Stomach smooth muscle (tissue), 2 donors: ENCODE data around the gene KLHL35.
"Not testable (repeated sequence)": the region's sequence is repeated elsewhere in the genome, so short reads cannot be mapped to it uniquely, and the experiment has no call there.

Source experiments
- H3K27ac ChIP-seq: one replicate; pipeline ENCODE4 v1.7.0; 2013; ENCODE audit warnings: mild to moderate bottlenecking, low read length, inconsistent platforms
- H3K27me3 ChIP-seq, 2 donors: one replicate each; pipeline ENCODE4 v1.7.0; 2013; ENCODE audit warnings: low read length in 2 of 2; ENCODE audit not compliant: insufficient read depth in 2 of 2, control insufficient read depth in 1 of 2
- H3K36me3 ChIP-seq, 2 donors: one replicate each; pipeline ENCODE4 v1.7.0; 2013; ENCODE audit warnings: low read length in 2 of 2; ENCODE audit not compliant: control insufficient read depth in 2 of 2, insufficient read depth in 2 of 2
- H3K4me1 ChIP-seq: one replicate; pipeline ENCODE4 v1.7.0; 2013; ENCODE audit warnings: low read length; ENCODE audit not compliant: control insufficient read depth, insufficient read depth
- H3K4me3 ChIP-seq, 2 donors: one replicate each; pipeline ENCODE4 v1.7.0; 2013; ENCODE audit warnings: low read length in 2 of 2
- H3K9ac ChIP-seq, 2 donors: one replicate each; pipeline ENCODE4 v1.7.0; 2013; ENCODE audit warnings: low read length in 2 of 2, mild to moderate bottlenecking in 1 of 2
- H3K9me3 ChIP-seq, 2 donors: one replicate each; pipeline ENCODE4 v1.7.0; 2013; ENCODE audit warnings: low read length in 2 of 2; ENCODE audit not compliant: control insufficient read depth in 2 of 2
- donor health status: healthy.
- donor health status: Pancreatic carcinoma.

KLHL35 gene

GRCh38 chr11:75387736-75388294 is 45.2 kb downstream of the KLHL35 start:
- Histone ChIP-seq H3K27ac (no peak overlapping the region), H3K4me3 (no peak overlapping the region), H3K9me3 (no peaks in the 10 kb centered on the region)

GRCh38 chr11:75386942-75387630 is 45.9 kb downstream of the KLHL35 start:
- H3K4me3 ChIP-seq: no peak overlapping the region
- peaks cover 10% of the 10 kb centered on the region for H3K4me1 ChIP-seq
- H3K27ac ChIP-seq: no peak overlapping the region
- H3K27me3 ChIP-seq: peaks cover 2 to 3% of the 10 kb centered on the region in 2 donors
- H3K36me3 ChIP-seq: no peaks in the 10 kb centered on the region
- no peaks in the 10 kb centered on the region for H3K9me3 ChIP-seq
- no peak overlapping the region for H3K9ac ChIP-seq

More at GRCh38 chr11:75387736-75388294, 45.2 kb downstream of the KLHL35 start:
- peaks cover 10% of the 10 kb centered on the region for H3K4me1 ChIP-seq
- no peaks in the 10 kb centered on the region for H3K36me3 ChIP-seq
- no peak overlapping the region for H3K9ac ChIP-seq
- peaks cover 2 to 3% of the 10 kb centered on the region in 2 donors for H3K27me3 ChIP-seq

- no peak overlapping the region for H3K9ac ChIP-seq
- no peaks in the 10 kb centered on the region for H3K27me3 ChIP-seq
- no peak overlapping the region for H3K27ac ChIP-seq
- H3K9me3 ChIP-seq: no peaks in the 10 kb centered on the region
- no peak overlapping the region for H3K4me3 ChIP-seq
- H3K4me1 ChIP-seq: peaks cover 15% of the 10 kb centered on the region
- no peaks in the 10 kb centered on the region for H3K36me3 ChIP-seq
Observed at GRCh38 chr11:75384438-75385080, 48.4 kb downstream of the KLHL35 start.

- peaks cover 11% of the 10 kb centered on the region for H3K4me1 ChIP-seq
- H3K36me3 ChIP-seq: no peaks in the 10 kb centered on the region
- no peaks in the 10 kb centered on the region for H3K27me3 ChIP-seq
- no peak overlapping the region for H3K27ac ChIP-seq
- no peaks in the 10 kb centered on the region for H3K9me3 ChIP-seq
- H3K4me3 ChIP-seq: no peak overlapping the region
- no peak overlapping the region for H3K9ac ChIP-seq
Observed at GRCh38 chr11:75383246-75383645, 49.8 kb downstream of the KLHL35 start.

GRCh38 chr11:75380716-75381420 is 52.1 kb downstream of the KLHL35 start:
- no peaks in the 10 kb centered on the region for H3K27me3 ChIP-seq
- H3K4me3 ChIP-seq: no peak overlapping the region
- H3K36me3 ChIP-seq: no peaks in the 10 kb centered on the region
- H3K4me1 ChIP-seq: peaks cover 10% of the 10 kb centered on the region
- no peak overlapping the region for H3K9ac ChIP-seq
- H3K9me3 ChIP-seq: no peaks in the 10 kb centered on the region
- H3K27ac ChIP-seq: no peak overlapping the region

- H3K9ac ChIP-seq: no peak overlapping the region
- no peak overlapping the region for H3K27ac ChIP-seq
- no peaks in the 10 kb centered on the region for H3K27me3 ChIP-seq
- H3K4me1 ChIP-seq: peaks cover 10% of the 10 kb centered on the region
- no peaks in the 10 kb centered on the region for H3K9me3 ChIP-seq
- H3K4me3 ChIP-seq: no peak overlapping the region
- no peaks in the 10 kb centered on the region for H3K36me3 ChIP-seq
Observed at GRCh38 chr11:75380245-75380644, 52.8 kb downstream of the KLHL35 start.

GRCh38 chr11:75378776-75379175 is 54.2 kb downstream of the KLHL35 start:
- H3K4me1 ChIP-seq, H3K27ac ChIP-seq, H3K36me3 ChIP-seq, H3K9me3 ChIP-seq, H3K9ac ChIP-seq, H3K4me3 ChIP-seq, H3K27me3 ChIP-seq: not testable (repeated sequence)

- no peaks in the 10 kb centered on the region for H3K27me3 ChIP-seq
- no peak overlapping the region for H3K9ac ChIP-seq
- H3K27ac ChIP-seq: no peak overlapping the region
Observed at GRCh38 chr11:75376175-75376574, 56.8 kb downstream of the KLHL35 start.

GRCh38 chr11:75375626-75376025 is 57.4 kb downstream of the KLHL35 start:
- Histone ChIP-seq H3K27ac (no peak overlapping the region), H3K4me1 (peaks cover 6% of the 10 kb centered on the region), H3K36me3 (no peaks in the 10 kb centered on the region), H3K9ac (no peak overlapping the region), H3K4me3 (no peak overlapping the region), H3K9me3 (no peaks in the 10 kb centered on the region), H3K27me3 (no peaks in the 10 kb centered on the region)

More at GRCh38 chr11:75376175-75376574, 56.8 kb downstream of the KLHL35 start:
- H3K4me3 ChIP-seq: no peak overlapping the region
- H3K9me3 ChIP-seq: no peaks in the 10 kb centered on the region
- H3K36me3 ChIP-seq: no peaks in the 10 kb centered on the region
- peaks cover 10% of the 10 kb centered on the region for H3K4me1 ChIP-seq

GRCh38 chr11:75374646-75375045 is 58.4 kb downstream of the KLHL35 start:
- H3K4me3 ChIP-seq: no peak overlapping the region
- no peak overlapping the region for H3K9ac ChIP-seq
- no peaks in the 10 kb centered on the region for H3K27me3 ChIP-seq
- H3K9me3 ChIP-seq: no peaks in the 10 kb centered on the region
- H3K27ac ChIP-seq: no peak overlapping the region
- H3K36me3 ChIP-seq: no peaks in the 10 kb centered on the region
- H3K4me1 ChIP-seq: peaks cover 5% of the 10 kb centered on the region
